Measurements from ENCODE around the gene XPR1. TPM values are rescaled to one million over a fixed set of nuclear protein-coding genes. Genes with fewer than 3 reads are reported as not detected.
A peak's percentile ranks its signal among the peaks of the same experiment; 100 is the strongest.
"Not testable (repeated sequence)": the region's sequence is repeated elsewhere in the genome, so short reads cannot be mapped to it uniquely, and the experiment has no call there.

Gene XPR1
- polyA plus RNA-seq, 10 donors: 9.0 to 12.7 (median 11.1) TPM

DNA sequence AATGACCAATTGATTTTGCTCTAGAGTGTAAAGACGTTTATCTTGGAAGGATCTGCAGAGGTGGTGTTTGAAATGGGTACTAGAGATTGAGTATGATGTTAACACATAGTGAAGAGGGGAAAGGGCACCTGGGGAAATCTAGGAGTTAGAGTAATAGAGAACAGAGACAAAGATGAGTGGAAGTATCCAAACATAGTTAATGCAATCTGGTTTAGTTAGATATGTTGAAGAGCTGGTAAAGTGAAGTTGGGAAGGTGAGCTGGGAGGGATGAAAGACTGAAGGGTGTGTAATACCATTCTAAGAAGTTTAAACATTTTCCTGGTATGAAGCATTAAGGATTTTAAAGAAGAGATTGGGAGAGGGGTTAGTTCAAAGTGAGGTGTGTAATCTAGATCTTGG, 11.0 kb downstream of the XPR1 start:
- no peak for DNase-seq

GRCh38 chr1:180643693-180644092, 11.9 kb downstream of the XPR1 start:
- no peak for DNase-seq

- no peak for DNase-seq
These were observed 12.8 kb downstream of the XPR1 start for GRCh38 chr1:180644526-180645192.

DNA sequence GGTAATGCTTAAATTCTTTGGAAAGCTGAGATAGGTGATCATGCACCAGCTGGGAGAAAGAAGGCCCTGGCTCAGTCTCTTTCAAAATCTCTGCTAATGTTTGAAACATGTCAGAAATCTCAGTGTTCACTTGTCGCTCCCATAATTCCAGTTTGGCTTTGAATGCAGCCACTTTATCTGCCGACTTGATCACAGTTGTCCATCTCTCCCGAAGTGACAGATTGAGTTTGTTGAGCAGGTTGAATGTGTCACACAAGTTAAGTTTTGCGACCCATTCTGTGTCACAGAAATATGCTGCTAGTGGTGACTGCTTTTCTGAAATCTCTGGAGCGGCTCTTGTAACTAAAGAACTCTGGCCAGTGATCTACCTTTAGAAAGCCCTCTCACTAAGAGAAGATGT, 13.4 kb downstream of the XPR1 start:
- DNase-seq: not testable (repeated sequence)

DNA sequence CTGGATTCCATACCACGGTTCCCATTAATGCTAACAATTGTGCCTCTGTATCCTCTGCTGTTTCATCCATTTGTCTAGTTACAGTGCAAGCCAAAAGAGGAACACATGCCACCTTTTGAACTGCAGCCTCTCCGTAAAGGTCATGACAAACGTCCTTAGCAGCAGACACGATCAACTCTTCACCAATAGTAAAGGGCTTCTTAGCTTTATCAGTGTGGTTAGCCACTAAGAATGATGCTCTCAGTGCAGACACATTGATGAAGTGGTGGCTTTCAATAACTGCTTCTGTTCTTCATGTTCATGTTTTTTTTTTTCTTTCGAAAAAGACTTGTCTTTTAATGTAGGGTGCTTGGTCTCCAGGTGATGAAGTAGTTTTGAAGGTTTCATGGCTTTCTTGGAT, 14.3 kb downstream of the XPR1 start:
- DNase-seq: no peak

GRCh38 chr1:180646547-180646946, 14.7 kb downstream of the XPR1 start:
- no peak for DNase-seq

- no peak for DNase-seq
These were observed 21.0 kb downstream of the XPR1 start for GRCh38 chr1:180652792-180653191.

- no peak for DNase-seq
These were observed 30.9 kb downstream of the XPR1 start for GRCh38 chr1:180662709-180663108.

GRCh38 chr1:180670681-180671080, 38.9 kb downstream of the XPR1 start:
- no peak for DNase-seq

GRCh38 chr1:180672105-180672504, 40.3 kb downstream of the XPR1 start:
- no peak for DNase-seq

DNA sequence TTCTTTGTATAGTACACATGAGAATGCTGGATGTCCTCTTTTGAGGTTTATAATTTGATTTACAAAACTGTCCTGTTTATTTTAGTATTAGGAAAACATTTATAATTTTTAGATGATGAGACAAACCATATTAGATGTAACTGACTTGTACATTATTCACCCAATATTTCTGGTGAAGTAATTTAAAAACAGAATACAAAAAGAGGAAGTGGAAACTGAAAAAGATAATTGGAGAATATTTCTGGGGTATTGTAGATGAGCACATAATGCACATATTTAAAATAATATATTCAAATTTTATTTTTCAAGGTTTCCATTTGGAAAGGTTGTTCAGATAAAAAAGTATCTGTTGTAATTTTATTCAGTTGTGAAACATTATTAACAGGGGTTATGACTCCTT, 40.7 kb downstream of the XPR1 start:
- DNase-seq: no peak

DNA sequence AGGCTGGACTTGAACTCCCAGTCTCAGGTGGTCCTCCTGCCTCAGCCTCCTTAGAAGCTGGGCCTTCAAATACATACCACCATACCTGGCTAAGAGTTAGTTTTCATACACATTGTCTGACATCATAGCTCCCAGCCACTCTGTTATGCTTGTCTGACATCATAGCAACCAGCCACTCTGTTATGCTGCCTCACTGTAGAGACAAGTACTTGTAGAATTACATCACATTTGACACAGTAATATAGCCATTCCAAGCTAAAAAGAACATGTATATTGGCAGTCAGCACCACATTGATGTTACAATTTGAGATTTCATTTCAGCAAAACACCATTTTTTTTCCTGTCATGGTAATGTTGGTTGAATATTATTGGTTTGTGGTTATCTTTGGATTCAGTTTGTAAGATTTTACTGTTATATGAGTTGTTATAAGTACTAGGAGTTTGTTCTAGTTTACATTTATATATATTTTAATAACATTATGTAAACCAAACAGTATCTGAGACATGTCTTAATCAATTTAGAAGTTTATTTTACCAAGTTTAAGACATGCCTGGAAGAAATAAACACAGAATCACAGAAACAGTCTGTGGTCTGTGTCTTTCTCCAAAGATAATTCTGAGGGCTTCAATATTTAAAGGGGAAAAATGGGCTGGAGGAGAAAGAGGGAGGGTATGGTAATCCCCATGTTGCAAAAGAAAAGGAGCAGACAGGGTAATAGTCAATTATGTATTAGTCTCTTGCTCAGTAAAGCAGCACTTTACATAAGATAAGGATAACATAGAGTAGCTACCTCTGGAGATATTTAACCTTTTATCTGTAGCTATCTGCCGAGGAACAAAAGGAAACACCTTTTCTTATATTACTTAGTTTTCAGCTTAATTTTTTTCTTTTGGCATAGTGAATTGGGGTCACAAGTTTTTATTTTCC, 43.0 kb downstream of the XPR1 start:
- DNase-seq: no peak

DNA sequence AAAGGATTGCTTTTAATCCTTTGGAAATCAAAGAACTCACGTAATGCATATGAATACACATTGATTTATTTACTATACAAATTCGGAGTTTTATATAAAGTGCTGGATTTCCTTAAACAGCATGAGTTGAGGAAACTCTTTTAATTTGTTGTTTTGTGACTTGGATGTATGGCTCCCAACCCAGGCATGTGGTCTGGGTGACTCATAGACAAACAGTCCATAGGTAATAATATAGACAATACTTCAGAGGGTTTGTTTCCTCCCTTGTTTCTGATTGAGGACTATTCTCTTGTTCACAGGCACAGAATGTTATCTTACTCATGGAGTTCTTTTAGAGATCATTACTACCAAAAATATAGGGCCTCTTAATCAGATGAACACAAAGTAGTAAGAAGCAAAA, 43.8 kb downstream of the XPR1 start:
- no peak for DNase-seq

GRCh38 chr1:180680558-180681144, 48.8 kb downstream of the XPR1 start:
- DNase-seq: peak in 1 of 3 donors; percentile 11

GRCh38 chr1:180683117-180683516, 51.3 kb downstream of the XPR1 start:
- not testable (repeated sequence) for DNase-seq

- DNase-seq: no peak
These were observed 59.6 kb downstream of the XPR1 start for GRCh38 chr1:180691322-180691913.

- no peak for DNase-seq
These were observed 61.9 kb downstream of the XPR1 start for GRCh38 chr1:180693564-180694244.

GRCh38 chr1:180695282-180695681, 63.5 kb downstream of the XPR1 start:
- DNase-seq: no peak

DNA sequence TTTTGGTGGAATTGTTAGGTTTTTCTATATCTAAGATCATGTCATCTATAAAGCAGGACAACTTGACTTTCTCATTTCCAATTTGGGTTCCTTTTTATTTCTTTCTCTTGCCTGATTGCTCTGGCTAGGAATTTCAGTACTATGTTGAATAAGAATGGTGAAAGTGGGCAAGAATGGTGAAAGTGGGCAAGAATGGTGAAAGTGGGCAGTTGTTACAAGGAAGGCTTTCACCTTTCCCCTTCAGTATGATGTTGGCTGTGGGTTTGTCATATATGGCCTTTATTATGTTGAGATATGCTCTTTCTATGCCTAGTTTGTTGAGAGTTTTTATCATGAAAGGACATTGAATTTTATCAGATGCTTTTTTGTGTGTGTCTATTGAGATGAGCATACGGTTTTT, 64.5 kb downstream of the XPR1 start:
- DNase-seq: no peak

GRCh38 chr1:180698580-180698979, 66.8 kb downstream of the XPR1 start:
- DNase-seq: no peak

GRCh38 chr1:180702376-180702775, 70.6 kb downstream of the XPR1 start:
- DNase-seq: not testable (repeated sequence)

DNA sequence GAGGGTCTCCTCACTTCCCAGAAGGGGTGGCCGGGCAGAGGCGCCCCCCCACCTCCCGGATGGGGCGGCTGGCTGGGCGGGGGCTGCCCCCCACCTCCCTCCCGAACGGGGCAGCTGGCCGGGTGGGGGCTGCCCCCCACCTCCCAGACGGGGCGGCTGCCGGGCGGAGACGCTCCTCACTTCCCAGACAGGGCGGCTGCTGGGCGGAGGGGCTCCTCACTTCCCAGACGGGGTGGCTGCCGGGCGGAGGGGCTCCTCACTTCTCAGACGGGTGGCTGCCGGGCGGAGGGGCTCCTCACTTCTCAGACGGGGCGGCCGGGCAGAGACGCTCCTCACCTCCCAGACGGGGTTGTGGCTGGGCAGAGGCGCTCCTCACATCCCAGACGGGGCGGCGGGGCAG, 78.9 kb downstream of the XPR1 start:
- not testable (repeated sequence) for DNase-seq
